C4-2B (cell line): ENCODE data around the gene ESPN.

Experiments used
- ZFX ChIP-seq: fragments of 450-650 bp; IDR thresholded peaks from 2 replicates; pipeline ENCODE4 v1.6.1; 2017
- TF ChIP-seq, protein P1 (sequence below): fragments of 450-650 bp; conservative IDR thresholded peaks from 2 replicates; pipeline ENCODE4 v1.5.1; 2017; ENCODE audit warnings: mild to moderate bottlenecking

DNA sequence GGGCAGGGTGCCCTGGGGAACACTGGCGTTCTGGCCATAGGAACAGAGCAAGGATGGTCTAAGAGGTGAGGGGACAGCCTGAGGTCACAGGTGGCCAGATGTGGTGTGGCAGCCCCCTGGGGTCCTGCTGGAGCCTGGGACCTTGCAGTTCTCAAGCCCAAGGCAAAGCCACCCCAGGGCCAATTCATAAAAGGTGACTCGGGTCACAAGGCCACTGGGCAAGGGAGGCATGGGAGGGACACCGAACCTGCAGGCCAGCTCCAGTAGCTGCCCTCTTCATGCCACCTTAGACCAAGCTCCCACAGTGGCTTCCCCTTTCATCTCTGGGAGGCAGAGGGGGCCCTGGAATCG lies 22.1 kb downstream of the ESPN start:
- TF ChIP-seq, protein P1, sequence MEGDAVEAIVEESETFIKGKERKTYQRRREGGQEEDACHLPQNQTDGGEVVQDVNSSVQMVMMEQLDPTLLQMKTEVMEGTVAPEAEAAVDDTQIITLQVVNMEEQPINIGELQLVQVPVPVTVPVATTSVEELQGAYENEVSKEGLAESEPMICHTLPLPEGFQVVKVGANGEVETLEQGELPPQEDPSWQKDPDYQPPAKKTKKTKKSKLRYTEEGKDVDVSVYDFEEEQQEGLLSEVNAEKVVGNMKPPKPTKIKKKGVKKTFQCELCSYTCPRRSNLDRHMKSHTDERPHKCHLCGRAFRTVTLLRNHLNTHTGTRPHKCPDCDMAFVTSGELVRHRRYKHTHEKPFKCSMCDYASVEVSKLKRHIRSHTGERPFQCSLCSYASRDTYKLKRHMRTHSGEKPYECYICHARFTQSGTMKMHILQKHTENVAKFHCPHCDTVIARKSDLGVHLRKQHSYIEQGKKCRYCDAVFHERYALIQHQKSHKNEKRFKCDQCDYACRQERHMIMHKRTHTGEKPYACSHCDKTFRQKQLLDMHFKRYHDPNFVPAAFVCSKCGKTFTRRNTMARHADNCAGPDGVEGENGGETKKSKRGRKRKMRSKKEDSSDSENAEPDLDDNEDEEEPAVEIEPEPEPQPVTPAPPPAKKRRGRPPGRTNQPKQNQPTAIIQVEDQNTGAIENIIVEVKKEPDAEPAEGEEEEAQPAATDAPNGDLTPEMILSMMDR: no peak
- no peak for TF ChIP-seq ZFX
